GM19468 (cell line): Measurements from ENCODE around the gene LBH.

Source experiments
- ATAC-seq: cut with Tn5 transposase; IDR thresholded peaks from one replicate; pipeline ENCODE4 v1.9.1; 2021; ENCODE audit warnings: mild to moderate bottlenecking, moderate library complexity, moderate number of reproducible peaks; ENCODE audit not compliant: unreplicated experiment; ENCODE audit errors: extremely low read depth

LBH gene

GRCh38 chr2:30231212-30231995 is at the start of gene LBH:
Gene LBH (plus strand): TSS chr2:30231534. CDS start chr2:30231739, 205 bp downstream.
- peak; percentile 14 for ATAC-seq

DNA sequence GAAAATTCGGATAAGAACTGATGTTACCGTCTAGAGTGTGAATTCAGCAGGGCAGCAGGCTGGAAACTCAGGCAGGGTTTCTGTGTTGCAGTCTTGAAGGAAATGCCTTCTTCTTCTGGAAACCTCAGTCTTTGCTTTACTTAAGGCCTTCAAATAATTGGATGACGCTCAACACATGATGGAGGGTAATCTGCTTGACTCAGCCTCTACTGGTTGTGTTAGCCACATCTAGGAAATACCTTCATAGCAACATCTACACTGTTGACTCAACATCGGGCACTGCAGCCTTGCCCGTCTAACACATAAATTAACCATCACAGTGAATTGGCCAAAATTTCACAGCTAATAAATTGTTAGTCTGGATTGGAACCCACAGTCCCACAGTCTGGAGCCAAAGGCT is 47.3 kb upstream of the LBH start:
- no peak for ATAC-seq

DNA sequence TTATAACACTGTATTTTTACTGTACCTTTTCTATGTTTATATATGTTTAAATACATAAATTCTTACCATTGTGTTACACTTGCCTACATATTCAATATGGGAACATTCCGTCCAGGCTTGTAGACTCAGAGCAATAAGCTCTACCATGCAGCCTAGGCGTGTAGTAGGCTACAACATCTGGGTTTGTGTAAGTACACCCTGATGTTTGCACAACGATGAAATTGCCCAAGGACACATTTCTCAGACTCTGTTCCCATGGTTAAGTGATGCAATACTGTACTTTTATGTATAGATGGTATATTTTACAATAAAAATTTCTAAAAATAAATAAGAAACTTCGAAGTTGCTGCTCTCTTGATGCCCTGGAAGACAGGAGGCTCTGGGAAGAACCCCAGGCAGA is 46.2 kb upstream of the LBH start:
- no peak for ATAC-seq

- no peak for ATAC-seq
These were observed 43.0 kb upstream of the LBH start for GRCh38 chr2:30188292-30188691.

- ATAC-seq = no peak
These were observed 40.7 kb upstream of the LBH start for GRCh38 chr2:30190637-30191036.

DNA sequence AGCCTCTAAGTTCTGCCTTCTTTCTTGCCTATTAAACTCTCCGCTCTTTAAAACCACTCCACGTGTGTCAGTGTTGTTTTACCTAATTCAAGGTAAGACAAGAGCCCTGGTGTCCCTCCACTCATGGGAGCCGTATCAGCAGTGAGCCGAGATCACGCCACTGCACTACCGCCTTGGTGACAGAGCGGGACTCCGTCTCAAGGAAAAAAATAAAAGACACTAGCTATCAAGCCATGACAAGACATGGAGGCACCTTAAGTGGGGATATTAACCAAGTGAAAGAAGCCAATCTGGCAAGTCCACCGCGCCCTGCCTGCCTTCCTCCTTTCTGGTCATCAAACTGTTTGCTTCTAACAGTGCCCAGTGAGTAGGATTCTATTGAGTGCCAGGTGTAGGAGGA is 40.2 kb upstream of the LBH start:
- ATAC-seq = no peak

GRCh38 chr2:30191819-30192271 is 39.5 kb upstream of the LBH start:
- no peak for ATAC-seq

- ATAC-seq = no peak
These were observed 39.0 kb upstream of the LBH start for GRCh38 chr2:30192314-30192713.

DNA sequence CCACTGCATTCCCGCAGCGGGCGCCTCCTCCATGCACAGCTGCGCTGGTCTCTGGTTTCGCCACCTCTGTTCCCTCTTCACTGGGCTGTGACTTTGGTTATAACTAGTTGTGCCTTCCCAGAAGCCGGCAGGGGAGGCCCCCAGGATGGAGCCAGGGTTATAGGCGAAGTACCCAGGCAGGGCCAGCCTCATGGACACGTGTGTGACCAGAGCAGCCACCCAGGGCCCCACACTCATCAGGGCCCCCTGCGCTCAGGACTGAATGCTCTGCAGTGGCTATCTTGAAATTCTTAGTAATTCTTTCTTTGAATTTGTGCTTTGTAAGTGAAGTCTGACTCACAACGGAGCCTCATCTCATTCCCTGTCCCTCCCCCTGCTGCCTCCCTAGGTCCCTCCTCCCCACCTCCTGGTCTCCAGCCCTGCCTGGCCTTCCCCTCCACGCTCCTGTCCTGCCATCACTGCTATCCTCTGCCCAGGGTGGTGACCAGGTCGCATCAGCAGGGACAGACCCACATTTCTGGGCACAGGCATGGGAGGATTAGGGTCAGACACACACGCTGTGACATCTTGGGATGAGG is 38.1 kb upstream of the LBH start:
- no peak for ATAC-seq

GRCh38 chr2:30194421-30194820 is 36.9 kb upstream of the LBH start:
- ATAC-seq = no peak

GRCh38 chr2:30195016-30195415 is 36.3 kb upstream of the LBH start:
- ATAC-seq = no peak

GRCh38 chr2:30197570-30198192 is 33.7 kb upstream of the LBH start:
- no peak for ATAC-seq

DNA sequence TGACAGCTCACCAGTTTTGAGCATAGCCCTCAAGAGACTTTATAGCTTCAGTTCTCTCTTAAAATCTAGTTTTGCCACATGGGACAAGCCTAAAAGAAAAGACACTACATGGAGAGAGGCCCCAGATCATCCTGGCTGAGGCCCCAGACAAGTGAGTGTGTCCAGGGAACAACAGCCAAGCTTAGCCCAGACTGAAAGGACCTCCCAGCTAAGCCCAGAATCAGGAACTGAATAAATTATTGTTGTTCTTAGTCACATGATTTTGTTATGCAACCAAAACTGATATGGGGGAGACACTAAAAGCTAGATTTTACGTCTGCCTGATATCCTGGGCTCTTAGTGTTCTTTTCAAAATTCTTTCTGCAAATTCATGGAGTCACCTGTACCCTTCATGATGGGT is 29.3 kb upstream of the LBH start:
- no peak for ATAC-seq

DNA sequence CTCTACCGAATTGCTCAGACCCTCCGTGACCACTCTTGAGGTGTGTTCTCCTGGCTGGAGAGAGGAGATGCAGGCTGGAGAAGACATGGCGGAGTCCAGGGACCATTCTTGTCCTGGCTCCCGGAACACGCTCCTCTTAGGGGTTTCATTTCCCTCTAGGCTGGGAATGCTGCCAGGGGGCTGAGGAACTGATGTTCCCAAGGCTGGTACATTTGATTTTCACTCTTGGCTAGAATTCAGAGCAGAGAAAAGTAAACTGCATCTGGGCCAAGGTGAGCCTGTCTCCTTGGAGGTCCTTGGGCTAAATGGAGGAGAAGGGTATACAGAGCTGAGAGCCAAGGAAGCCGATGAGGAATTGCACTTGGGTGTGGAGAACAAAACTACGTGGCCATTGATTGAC is 28.2 kb upstream of the LBH start:
- ATAC-seq = no peak

DNA sequence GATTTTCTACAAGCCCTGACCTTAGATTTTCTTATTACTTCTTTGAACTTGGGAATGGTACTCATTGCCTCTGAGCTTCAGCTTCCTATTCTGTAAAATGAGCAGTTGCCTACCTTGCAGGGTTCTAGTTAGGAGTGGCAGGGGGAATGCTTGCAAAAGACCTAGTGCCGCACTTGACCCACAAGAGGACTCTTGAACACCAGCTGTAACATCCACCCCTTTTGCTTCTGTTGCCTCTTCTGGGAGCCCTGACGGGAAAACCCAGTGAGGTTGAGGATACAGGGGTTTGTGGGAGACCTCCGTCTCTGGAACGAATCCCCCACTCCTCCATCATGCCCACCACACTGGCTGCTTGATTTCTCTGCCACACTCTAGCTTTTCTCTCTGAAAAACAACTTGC is 27.1 kb upstream of the LBH start:
- ATAC-seq = no peak

GRCh38 chr2:30205456-30205855 is 25.9 kb upstream of the LBH start:
- no peak for ATAC-seq

DNA sequence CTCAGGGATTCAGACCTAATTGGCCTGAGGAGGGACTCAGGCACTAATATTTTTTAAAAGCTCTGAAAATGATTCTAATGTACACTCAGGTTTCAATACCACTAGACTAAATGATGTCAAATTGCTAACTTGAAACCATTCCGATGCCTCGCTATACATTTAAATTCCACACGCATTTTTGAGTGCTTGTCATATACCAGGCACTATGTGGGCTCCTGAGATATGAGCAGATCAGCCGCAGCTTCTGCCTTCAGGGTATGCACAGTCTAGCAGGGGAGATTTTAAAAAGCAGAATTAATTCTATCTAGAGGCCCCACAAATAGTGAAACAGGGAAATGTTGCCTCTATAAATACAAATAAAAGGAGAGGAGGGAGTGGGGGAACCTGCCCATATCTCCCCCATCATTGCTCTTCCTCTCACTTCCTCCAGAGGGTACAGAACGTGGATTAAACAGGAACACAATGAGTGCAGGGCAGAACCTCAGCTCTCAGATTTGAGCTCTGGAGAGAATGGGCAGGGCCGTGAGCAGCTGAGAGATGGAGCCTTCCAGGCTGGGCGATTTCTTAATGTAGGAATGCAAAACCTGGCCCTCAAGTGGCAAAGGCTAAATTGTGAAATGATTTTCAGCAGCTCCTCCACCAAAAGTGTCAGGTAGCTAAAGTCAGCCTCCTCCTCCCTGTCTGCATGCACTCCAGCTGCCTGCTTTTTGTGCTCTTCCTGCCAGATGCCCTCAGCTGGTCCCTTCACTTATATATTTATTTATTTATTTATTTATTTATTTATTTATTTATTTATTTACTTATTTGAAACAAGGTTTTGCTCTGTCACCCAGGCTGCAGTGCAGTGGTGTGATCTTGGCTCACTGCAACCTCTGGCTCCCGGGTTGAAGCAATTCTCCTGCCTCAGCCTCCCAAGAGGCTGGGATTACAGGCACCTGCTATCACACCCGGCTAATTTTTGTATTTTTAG is 24.6 kb upstream of the LBH start:
- ATAC-seq = no peak

DNA sequence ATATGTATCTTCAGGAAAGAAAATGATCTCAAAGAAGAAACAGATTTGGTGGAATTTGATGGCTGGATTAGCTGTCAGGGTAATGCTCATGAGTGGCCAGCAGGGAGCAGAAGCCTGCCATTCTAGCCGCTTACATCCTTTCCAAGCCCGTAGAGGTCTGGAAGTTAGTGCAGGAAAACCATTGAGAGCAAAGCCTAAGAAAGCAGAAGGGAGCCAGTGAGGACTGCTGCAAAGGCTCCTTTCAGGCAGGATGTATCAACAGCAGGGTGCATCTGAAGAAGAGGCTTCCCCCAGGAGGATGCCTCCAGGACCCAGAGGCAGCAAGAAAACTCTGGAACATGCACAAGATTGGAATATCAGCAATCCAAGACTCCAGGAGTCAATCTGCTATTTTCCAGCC is 22.9 kb upstream of the LBH start:
- ATAC-seq = no peak

- ATAC-seq = no peak
These were observed 22.1 kb upstream of the LBH start for GRCh38 chr2:30209227-30209626.

DNA sequence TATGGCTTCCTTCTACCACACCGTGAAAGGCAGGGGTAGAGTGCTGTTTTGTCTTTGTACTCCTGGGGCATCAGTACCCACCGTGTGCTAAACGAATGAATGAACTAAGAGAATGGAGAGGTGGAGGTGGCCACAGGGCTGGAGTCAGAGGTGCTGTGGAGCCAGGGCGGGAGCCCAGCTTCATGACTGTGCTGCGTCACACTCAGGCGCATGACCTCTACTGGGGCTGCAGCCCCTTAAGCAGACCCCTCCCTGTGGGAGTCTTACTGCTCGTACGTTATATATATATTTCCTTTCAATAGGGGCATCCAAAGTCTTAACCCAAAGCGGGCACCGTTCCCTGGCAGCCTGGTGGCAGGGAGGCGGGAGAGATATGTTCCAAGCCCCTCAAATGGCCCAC is 18.0 kb upstream of the LBH start:
- no peak for ATAC-seq
